Esophagus squamous epithelium (tissue), 5 donors: ENCODE measurements around the gene AP4M1. TPM values are rescaled to one million over a fixed set of nuclear protein-coding genes. Genes with fewer than 3 reads are reported as not detected.

ENCODE experiments used
- DNase-seq: peaks from one replicate; lab custom pipeline; 2025; lab: John Stamatoyannopoulos, UW
- H3K27ac ChIP-seq, 4 donors: fragments of 200-600 bp; sonication (generic); one replicate each; pipeline ENCODE4 v1.5.1; 2016 to 2019; ENCODE audit warnings: mild to moderate bottlenecking in 1 of 4
- H3K27me3 ChIP-seq, 4 donors: fragments of 200-600 bp; sonication (generic); 1 replicate in 3 of 4; 2 replicates in 1 of 4; pipeline versions ENCODE4 v1.5.1 to v1.6.0; 2017 to 2021; ENCODE audit warnings: antibody characterized with exemption in 1 of 4
- H3K36me3 ChIP-seq, 3 donors: fragments of 200-600 bp; sonication (generic); one replicate each; pipeline ENCODE4 v1.5.1; 2016 to 2019
- H3K4me1 ChIP-seq, 3 donors: fragments of 200-600 bp; sonication (generic); one replicate each; pipeline ENCODE4 v1.5.1; 2017 to 2019
- H3K4me3 ChIP-seq, 4 donors: fragments of 200-600 bp; sonication (generic); 1 replicate in 3 of 4; 2 replicates in 1 of 4; pipeline ENCODE4 v1.5.1; 2016 to 2019; ENCODE audit warnings: mild to moderate bottlenecking in 2 of 4, moderate library complexity in 1 of 4
- H3K9me3 ChIP-seq, 3 donors: fragments of 200-600 bp; sonication (generic); one replicate each; pipeline ENCODE4 v1.5.1; 2016 to 2019
- CTCF ChIP-seq, 6 experiments: fragments of 450-650 bp in 4 of 6; fragments of 200-600 bp in 2 of 6; sonication (generic) in 2 of 6; IDR thresholded peaks; one replicate each; pipeline ENCODE4 v1.5.1; 2016 to 2019; ENCODE audit warnings: antibody characterized with exemption in 6 of 6, mild to moderate bottlenecking in 4 of 6, moderate library complexity in 4 of 6
- POLR2A ChIP-seq, 4 donors: fragments of 450-650 bp; IDR thresholded peaks; one replicate each; pipeline ENCODE4 v1.6.1; 2017; ENCODE audit warnings: antibody characterized with exemption in 4 of 4, mild to moderate bottlenecking in 4 of 4, moderate library complexity in 3 of 4
- WGBS, 2 donors: methylation state at CpG; one replicate each; pipeline ENCODE4 v1.1.5; 2018; 5-methylcytosine and 5-hydroxymethylcytosine counted together
- intact Hi-C: fragments of 100-400 bp; cut with DNase I; formaldehyde crosslinking; loops from one replicate; pipeline ENCODE4 v1.15.0; 2022
- total RNA-seq, 4 donors: library from RNA; depleted of rRNA; stranded (reverse); fragments of >200 nt; gene quantifications; one replicate each; pipeline ENCODE4 v1.1.0, GENCODE V29; 2016
- donor health status: DM: yes; HTN: yes; CAD: no.

AP4M1 gene
- total RNA-seq, 4 donors from 2014 or later, result 8.1 to 26.1 (median 9.9) TPM

- Histone ChIP-seq H3K4me1 (peaks cover 12 to 44% (median 12%) of the 10 kb centered on the region in 3 donors), H3K27ac (peak overlapping the region in 1 of 4 donors; percentile 99), H3K4me3 (no peak overlapping the region), H3K27me3 (no peaks in the 10 kb centered on the region), H3K36me3 (peaks cover 27 to 67% (median 50%) of the 10 kb centered on the region in 3 donors), H3K9me3 (no peaks in the 10 kb centered on the region)
- TF ChIP-seq POLR2A (IDR thresholded peaks at IDR 0.05) (no peak), CTCF (IDR thresholded peaks at IDR 0.05) (no peak)
- intact Hi-C loops, result no loop called here
- no peak for DNase-seq
- 82 to 86% methylated on average over 6 to 7 of the region's 10 CpGs for WGBS, 2 donors
These were observed 2.5 kb upstream of the AP4M1 start for GRCh38 chr7:100098913-100099312.

GRCh38 chr7:100099452-100099851 is 2.0 kb upstream of the AP4M1 start:
- peak overlapping the region; percentile 91 to 99 (median 98) for H3K27ac ChIP-seq
- intact Hi-C loops, result no loop called here
- peaks cover 23 to 67% (median 50%) of the 10 kb centered on the region in 3 donors for H3K36me3 ChIP-seq
- TF ChIP-seq CTCF (IDR thresholded peaks at IDR 0.05), result no peak
- no peak for TF ChIP-seq POLR2A (IDR thresholded peaks at IDR 0.05)
- WGBS, 2 donors, result 51 to 65% methylated on average over 12 of the region's 12 CpGs
- no peak for DNase-seq
- peaks cover 12 to 40% (median 12%) of the 10 kb centered on the region in 3 donors for H3K4me1 ChIP-seq
- no peaks in the 10 kb centered on the region for H3K9me3 ChIP-seq
- no peaks in the 10 kb centered on the region for H3K27me3 ChIP-seq
- peak overlapping the region; percentile 51 to 94 (median 76) for H3K4me3 ChIP-seq

- Histone ChIP-seq H3K27ac (peak overlapping the region; percentile 91 to 99 (median 98)), H3K36me3 (peaks cover 26 to 67% (median 50%) of the 10 kb centered on the region in 3 donors), H3K27me3 (no peaks in the 10 kb centered on the region), H3K4me3 (peak overlapping the region; percentile 51 to 94 (median 76)), H3K9me3 (no peaks in the 10 kb centered on the region), H3K4me1 (peaks cover 12 to 40% (median 12%) of the 10 kb centered on the region in 3 donors)
- DNase-seq, result peak; percentile 47
- intact Hi-C loops, result no loop called here
- WGBS, 2 donors, result 0 to 2% methylated on average over 6 to 7 of the region's 61 CpGs
- peak in 1 of 4 donors; percentile 53 for TF ChIP-seq POLR2A (IDR thresholded peaks at IDR 0.05)
- TF ChIP-seq CTCF (IDR thresholded peaks at IDR 0.05), result peak in 1 of 6 experiments; percentile 12
These were observed 925 bp upstream of the AP4M1 start for GRCh38 chr7:100100420-100101015.

- Histone ChIP-seq H3K27me3 (no peaks in the 10 kb centered on the region), H3K4me3 (no peak overlapping the region), H3K27ac (no peak overlapping the region), H3K9me3 (no peaks in the 10 kb centered on the region), H3K36me3 (peaks cover 24 to 67% (median 30%) of the 10 kb centered on the region in 3 donors), H3K4me1 (peaks cover 12 to 35% (median 12%) of the 10 kb centered on the region in 3 donors)
- intact Hi-C loops, result no loop called here
- TF ChIP-seq CTCF (IDR thresholded peaks at IDR 0.05) (no peak), POLR2A (IDR thresholded peaks at IDR 0.05) (no peak)
- no peak for DNase-seq
- WGBS, 2 donors, result 78 to 83% methylated on average over 9 to 13 of the region's 17 CpGs
These were observed 1.8 kb downstream of the AP4M1 start for GRCh38 chr7:100102950-100103840.

- intact Hi-C loops, result no loop called here
- H3K36me3 ChIP-seq, result peaks cover 23 to 76% (median 28%) of the 10 kb centered on the region in 3 donors
- peaks cover 4 to 15% (median 4%) of the 10 kb centered on the region in 3 donors for H3K4me1 ChIP-seq
- no peak for DNase-seq
- H3K27ac ChIP-seq, result no peak overlapping the region
- 89 to 94% methylated on average over 3 to 4 of the region's 4 CpGs for WGBS, 2 donors
- no peaks in the 10 kb centered on the region for H3K9me3 ChIP-seq
- no peak for TF ChIP-seq CTCF (IDR thresholded peaks at IDR 0.05)
- TF ChIP-seq POLR2A (IDR thresholded peaks at IDR 0.05), result no peak
- H3K27me3 ChIP-seq, result no peaks in the 10 kb centered on the region
- no peak overlapping the region for H3K4me3 ChIP-seq
These were observed 4.1 kb downstream of the AP4M1 start for GRCh38 chr7:100105534-100105933.
